GM12878 (cell line): ENCODE data around the gene B9D2. TPM values are rescaled to one million over a fixed set of nuclear protein-coding genes. Genes with fewer than 3 reads are reported as not detected.
A peak's percentile ranks its signal among the peaks of the same experiment; 100 is the strongest.

ENCODE experiments used
- CBFB ChIP-seq: IDR thresholded peaks from 2 replicates; pipeline ENCODE4 v1.6.1; 2016; ENCODE audit warnings: antibody characterized with exemption, low read depth
- EED ChIP-seq: sonication (generic); IDR thresholded peaks from 2 replicates; pipeline ENCODE4 v1.6.1; 2016; ENCODE audit warnings: antibody characterized with exemption, low read depth
- ETV6 ChIP-seq, 2 experiments: fragments of 450-650 bp in 1 of 2; IDR thresholded peaks in 1 of 2; conservative IDR thresholded peaks in 1 of 2; 2 replicates each; pipeline ENCODE4 v1.6.1; 2014; ENCODE audit warnings: antibody characterized with exemption in 1 of 2, borderline replicate concordance in 1 of 2, low read depth in 1 of 2, mild to moderate bottlenecking in 1 of 2, moderate library complexity in 1 of 2
- FOS ChIP-seq: IDR thresholded peaks from 3 replicates; pipeline ENCODE4 v1.6.1; 2011; ENCODE audit warnings: borderline replicate concordance; ENCODE audit not compliant: insufficient read length; ENCODE audit errors: extremely low read depth
- FOXK2 ChIP-seq: fragments of 450-650 bp; IDR thresholded peaks from 2 replicates; pipeline ENCODE4 v1.6.1; 2017; ENCODE audit warnings: mild to moderate bottlenecking, moderate library complexity
- GATAD2B ChIP-seq: fragments of 450-650 bp; conservative IDR thresholded peaks from 2 replicates; pipeline ENCODE4 v1.6.1; 2017; ENCODE audit warnings: low read depth, mild to moderate bottlenecking, moderate library complexity
- IKZF1 ChIP-seq: fragments of 450-650 bp; conservative IDR thresholded peaks from 2 replicates; pipeline ENCODE4 v1.6.1; 2017; ENCODE audit warnings: antibody characterized with exemption, mild to moderate bottlenecking
- IKZF2 ChIP-seq, 2 experiments: fragments of 450-650 bp; IDR thresholded peaks; 2 replicates each; pipeline ENCODE4 v1.6.1; 2017; ENCODE audit warnings: mild to moderate bottlenecking in 2 of 2, moderate library complexity in 2 of 2
- KDM1A ChIP-seq: fragments of 200-600 bp; sonication (generic); IDR thresholded peaks from 2 replicates; pipeline ENCODE4 v1.6.1; 2016; ENCODE audit warnings: borderline replicate concordance
- KLF5 ChIP-seq: fragments of 450-650 bp; IDR thresholded peaks from 2 replicates; pipeline ENCODE4 v1.6.1; 2014; ENCODE audit warnings: mild to moderate bottlenecking; ENCODE audit not compliant: partially characterized antibody
- MTA3 ChIP-seq: IDR thresholded peaks from 2 replicates; pipeline ENCODE4 v1.6.1; 2012; ENCODE audit warnings: low read length, inconsistent platforms, borderline replicate concordance
- MXI1 ChIP-seq: fragments of 150-350 bp; IDR thresholded peaks from 2 replicates; pipeline ENCODE4 v1.6.1; 2011; ENCODE audit warnings: low read depth, mild to moderate bottlenecking, inconsistent platforms, low read length, improper control_type of control experiment
- MYB ChIP-seq: fragments of 150-350 bp; IDR thresholded peaks from 2 replicates; pipeline ENCODE4 v1.6.1; 2014; ENCODE audit warnings: mild to moderate bottlenecking, low read depth, low read length, borderline replicate concordance
- MYC ChIP-seq: IDR thresholded peaks from 2 replicates; pipeline ENCODE4 v1.6.1; 2011; ENCODE audit warnings: mild to moderate bottlenecking, low read length, moderate library complexity, inconsistent platforms; ENCODE audit not compliant: insufficient read depth, insufficient replicate concordance, insufficient read length, severe bottlenecking
- NFYA ChIP-seq: IDR thresholded peaks from 2 replicates; pipeline ENCODE4 v1.6.1; 2011; ENCODE audit warnings: low read depth, mild to moderate bottlenecking, low read length, improper control_type of control experiment, borderline replicate concordance
- NFYB ChIP-seq: IDR thresholded peaks from 2 replicates; pipeline ENCODE4 v1.6.1; 2011; ENCODE audit warnings: low read depth, mild to moderate bottlenecking, low read length, improper control_type of control experiment, moderate library complexity; ENCODE audit not compliant: insufficient read depth
- POLR2AphosphoS2 ChIP-seq: IDR thresholded peaks from 2 replicates; pipeline ENCODE4 v1.6.1; 2011; ENCODE audit warnings: low read depth, mild to moderate bottlenecking, low read length, improper control_type of control experiment, moderate library complexity
- POLR2AphosphoS5 ChIP-seq: IDR thresholded peaks from 2 replicates; pipeline ENCODE4 v1.6.1; 2011; ENCODE audit warnings: mild to moderate bottlenecking, low read length, inconsistent platforms
- RUNX3 ChIP-seq: IDR thresholded peaks from 2 replicates; pipeline ENCODE4 v1.6.1; 2012; ENCODE audit warnings: low read length, inconsistent platforms
- SIN3A ChIP-seq: IDR thresholded peaks from 2 replicates; pipeline ENCODE4 v1.6.1; 2012; ENCODE audit warnings: low read depth, low read length, improper control_type of control experiment
- SPI1 ChIP-seq: IDR thresholded peaks from 2 replicates; pipeline ENCODE4 v1.6.1; 2011; ENCODE audit warnings: low read depth, mild to moderate bottlenecking, low read length, moderate library complexity, borderline replicate concordance; ENCODE audit not compliant: insufficient read depth
- TAF1 ChIP-seq: IDR thresholded peaks from 2 replicates; pipeline ENCODE4 v1.6.1; 2011; ENCODE audit warnings: mild to moderate bottlenecking, low read depth, low read length, borderline replicate concordance
- TBL1XR1 ChIP-seq: IDR thresholded peaks from 2 replicates; pipeline ENCODE4 v1.6.1; 2012; ENCODE audit warnings: low read depth, low read length, improper control_type of control experiment
- ZBED1 ChIP-seq: IDR thresholded peaks from 2 replicates; pipeline ENCODE4 v1.6.1; 2016; ENCODE audit warnings: borderline replicate concordance
- polyA plus RNA-seq, 11 experiments: library from polyadenylated mRNA; depleted of rRNA in 4 of 11; unstranded in 6 of 11; stranded (reverse) in 5 of 11; fragments of >200 nt; fragmentation: Nextera tagmentation in 4 of 11; fragmentation: Illumina TruSeq in 1 of 11; extraction: Ambion mirVana in 4 of 11; extraction: Trizol in 1 of 11; gene quantifications; 1 replicate in 1 of 11; 2 replicates in 10 of 11; pipeline versions ENCODE4 v1.2.1 to v1.2.3, GENCODE V29; 2011 to 2016; ENCODE audit warnings: inconsistent platforms in 2 of 11, missing spikeins in 2 of 11, low read depth in 1 of 11
- total RNA-seq, 4 experiments: library from RNA; depleted of rRNA in 3 of 4; stranded (reverse); fragments of >200 nt in 3 of 4; fragmentation: Illumina TruSeq in 1 of 4; extraction: Trizol in 1 of 4; gene quantifications; 2 replicates each; pipeline versions ENCODE4 v1.2.1 to v1.2.3, GENCODE V29; 2013 to 2021
- TF ChIP-seq, protein P1 (sequence below): IDR thresholded peaks from 2 replicates; pipeline ENCODE4 v1.6.1; 2011; ENCODE audit warnings: borderline replicate concordance, low read depth, mild to moderate bottlenecking, moderate library complexity, low read length; ENCODE audit not compliant: insufficient read depth, poor library complexity, severe bottlenecking
- TF ChIP-seq, protein P2 (sequence below): fragments of 450-650 bp; formaldehyde crosslinking; IDR thresholded peaks from 2 replicates; pipeline ENCODE4 v1.5.0; 2022; ENCODE audit warnings: mild to moderate bottlenecking, missing genetic modification characterization

Gene B9D2
- total and polyA plus RNA-seq, 10 of the 15 experiments (the other 5 are each of a cell fraction or from before 2014, with no cell fraction given): 2.4 to 12.4 (median 5.0) TPM

DNA sequence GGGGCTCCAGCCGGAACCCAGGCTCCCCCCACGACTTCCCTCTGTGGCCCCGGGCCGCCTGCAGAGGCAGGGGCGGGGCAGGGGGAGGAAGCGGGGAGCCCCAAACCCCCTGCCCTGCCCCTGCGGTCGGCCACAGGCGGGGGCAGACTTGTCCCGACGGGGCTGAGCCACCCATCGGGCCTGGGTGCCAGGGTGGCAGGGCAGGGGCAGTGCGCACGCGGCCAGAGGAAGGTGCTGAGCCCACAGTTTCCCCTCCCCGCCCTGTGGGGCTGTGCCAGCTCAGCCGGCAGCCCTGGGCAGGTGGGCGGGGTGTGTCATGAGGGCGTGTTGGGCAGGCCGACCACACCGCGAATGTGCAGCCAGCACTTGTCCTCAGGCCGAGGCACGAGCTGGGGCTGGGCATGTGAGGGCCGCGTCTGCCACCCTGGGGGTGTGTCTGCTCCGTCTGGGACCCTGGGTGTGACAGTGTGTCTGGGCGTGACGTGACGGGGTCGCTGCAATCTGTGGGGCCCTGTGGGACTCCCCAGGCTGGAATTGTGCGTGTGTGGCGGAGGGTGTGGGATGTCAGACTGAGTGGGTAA is 36.3 kb downstream of the B9D2 start (continued):
- TF ChIP-seq MYC (no peak), GATAD2B (peak; percentile 88), IKZF2 (IDR thresholded peaks at IDR 0.05) (0 out of 4 replicates have a peak, but pooled peaks of 1 of the 2 experiments have one; percentile 10), KLF5 (peak; percentile 42), SPI1 (0 out of 2 replicates have a peak, but pooled peaks have one; percentile 28), CBFB (peak; percentile 64; the same call in 1 of the 2 replicates), MYB (no peak), KDM1A (no peak), IKZF1 (peak; percentile 85), MXI1 (0 out of 2 replicates have a peak, but pooled peaks have one; percentile 15), NFYA (no peak), POLR2AphosphoS5 (0 out of 2 replicates have a peak, but pooled peaks have one; percentile 24), ZBED1 (0 out of 2 replicates have a peak, but pooled peaks have one; percentile 5), NFYB (no peak), TAF1 (0 out of 2 replicates have a peak, but pooled peaks have one; percentile 9), EED (peak; percentile 59), FOS (no peak), RUNX3 (peak; percentile 75), FOXK2 (no peak), SIN3A (0 out of 2 replicates have a peak, but pooled peaks have one; percentile 35), POLR2AphosphoS2 (peak; percentile 22), ETV6 (conservative IDR thresholded peaks at IDR 0.05 in 1 of 2, IDR thresholded peaks at IDR 0.05 in 1 of 2; ENCODE audit: borderline replicate concordance in 1 of 2, low read depth in 1 of 2) (peak in 1 of 2 experiments; percentile 95; a peak in 1 of 4 replicates), TBL1XR1 (peak; percentile 71; the same call in 1 of the 2 replicates), MTA3 (peak; percentile 80; the same call in 1 of the 2 replicates)
- TF ChIP-seq, protein P1, sequence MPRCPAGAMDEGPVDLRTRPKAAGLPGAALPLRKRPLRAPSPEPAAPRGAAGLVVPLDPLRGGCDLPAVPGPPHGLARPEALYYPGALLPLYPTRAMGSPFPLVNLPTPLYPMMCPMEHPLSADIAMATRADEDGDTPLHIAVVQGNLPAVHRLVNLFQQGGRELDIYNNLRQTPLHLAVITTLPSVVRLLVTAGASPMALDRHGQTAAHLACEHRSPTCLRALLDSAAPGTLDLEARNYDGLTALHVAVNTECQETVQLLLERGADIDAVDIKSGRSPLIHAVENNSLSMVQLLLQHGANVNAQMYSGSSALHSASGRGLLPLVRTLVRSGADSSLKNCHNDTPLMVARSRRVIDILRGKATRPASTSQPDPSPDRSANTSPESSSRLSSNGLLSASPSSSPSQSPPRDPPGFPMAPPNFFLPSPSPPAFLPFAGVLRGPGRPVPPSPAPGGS: peak; percentile 42
- TF ChIP-seq, protein P2, sequence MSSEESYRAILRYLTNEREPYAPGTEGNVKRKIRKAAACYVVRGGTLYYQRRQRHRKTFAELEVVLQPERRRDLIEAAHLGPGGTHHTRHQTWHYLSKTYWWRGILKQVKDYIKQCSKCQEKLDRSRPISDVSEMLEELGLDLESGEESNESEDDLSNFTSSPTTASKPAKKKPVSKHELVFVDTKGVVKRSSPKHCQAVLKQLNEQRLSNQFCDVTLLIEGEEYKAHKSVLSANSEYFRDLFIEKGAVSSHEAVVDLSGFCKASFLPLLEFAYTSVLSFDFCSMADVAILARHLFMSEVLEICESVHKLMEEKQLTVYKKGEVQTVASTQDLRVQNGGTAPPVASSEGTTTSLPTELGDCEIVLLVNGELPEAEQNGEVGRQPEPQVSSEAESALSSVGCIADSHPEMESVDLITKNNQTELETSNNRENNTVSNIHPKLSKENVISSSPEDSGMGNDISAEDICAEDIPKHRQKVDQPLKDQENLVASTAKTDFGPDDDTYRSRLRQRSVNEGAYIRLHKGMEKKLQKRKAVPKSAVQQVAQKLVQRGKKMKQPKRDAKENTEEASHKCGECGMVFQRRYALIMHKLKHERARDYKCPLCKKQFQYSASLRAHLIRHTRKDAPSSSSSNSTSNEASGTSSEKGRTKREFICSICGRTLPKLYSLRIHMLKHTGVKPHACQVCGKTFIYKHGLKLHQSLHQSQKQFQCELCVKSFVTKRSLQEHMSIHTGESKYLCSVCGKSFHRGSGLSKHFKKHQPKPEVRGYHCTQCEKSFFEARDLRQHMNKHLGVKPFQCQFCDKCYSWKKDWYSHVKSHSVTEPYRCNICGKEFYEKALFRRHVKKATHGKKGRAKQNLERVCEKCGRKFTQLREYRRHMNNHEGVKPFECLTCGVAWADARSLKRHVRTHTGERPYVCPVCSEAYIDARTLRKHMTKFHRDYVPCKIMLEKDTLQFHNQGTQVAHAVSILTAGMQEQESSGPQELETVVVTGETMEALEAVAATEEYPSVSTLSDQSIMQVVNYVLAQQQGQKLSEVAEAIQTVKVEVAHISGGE (CRISPR knock-in tag): no peak
